Loucy (cell line): Measurements from ENCODE around the gene PNMT.

Experiments used
- H2AFZ ChIP-seq: fragments of 200-600 bp; sonication (generic); 2 replicates; pipeline ENCODE4 v1.6.0; 2016; ENCODE audit warnings: antibody characterized with exemption, mild to moderate bottlenecking, low read length, moderate library complexity
- H3F3A ChIP-seq: fragments of 200-600 bp; 2 replicates; pipeline ENCODE4 v1.6.0; 2016; ENCODE audit warnings: antibody characterized with exemption, low read depth, mild to moderate bottlenecking
- H3K27me3 ChIP-seq: fragments of 200-600 bp; sonication (generic); 2 replicates; pipeline ENCODE4 v1.6.1; 2014; ENCODE audit warnings: low read length, mild to moderate bottlenecking; ENCODE audit not compliant: insufficient read depth, poor library complexity, severe bottlenecking
- H3K36me3 ChIP-seq: fragments of 200-600 bp; sonication (generic); 2 replicates; pipeline ENCODE4 v1.6.1; 2016; ENCODE audit warnings: low read length; ENCODE audit not compliant: insufficient read depth
- H3K4me1 ChIP-seq: fragments of 200-600 bp; sonication (generic); 2 replicates; pipeline ENCODE4 v1.5.1; 2014; ENCODE audit warnings: low read length, mild to moderate bottlenecking; ENCODE audit not compliant: insufficient read depth, poor library complexity, severe bottlenecking
- H3K4me2 ChIP-seq: fragments of 200-600 bp; sonication (generic); 2 replicates; pipeline ENCODE4 v1.6.0; 2014; ENCODE audit warnings: antibody characterized with exemption, low read length, low read depth, mild to moderate bottlenecking; ENCODE audit not compliant: poor library complexity, severe bottlenecking
- H3K4me3 ChIP-seq: fragments of 200-600 bp; sonication (generic); 2 replicates; pipeline ENCODE4 v1.5.1; 2014; ENCODE audit warnings: low read length, mild to moderate bottlenecking, mixed read lengths; ENCODE audit not compliant: poor library complexity, severe bottlenecking
- H3K79me2 ChIP-seq: fragments of 200-600 bp; sonication (generic); 2 replicates; pipeline ENCODE4 v1.6.1; 2014; ENCODE audit warnings: low read length; ENCODE audit not compliant: insufficient read depth
- H3K9ac ChIP-seq: fragments of 200-600 bp; sonication (generic); 2 replicates; pipeline ENCODE4 v1.6.0; 2014; ENCODE audit warnings: mild to moderate bottlenecking, low read depth, low read length, moderate library complexity; ENCODE audit not compliant: poor library complexity, severe bottlenecking
- H3K9me2 ChIP-seq: fragments of 200-600 bp; sonication (generic); replicated peaks from 2 replicates; pipeline ENCODE4 v1.6.1; 2016; ENCODE audit warnings: low read depth, low read length, mixed read lengths
- H3K9me3 ChIP-seq: fragments of 200-600 bp; sonication (generic); 2 replicates; pipeline ENCODE4 v1.6.1; 2014; ENCODE audit warnings: mild to moderate bottlenecking, antibody characterized with exemption, low read length, low read depth; ENCODE audit not compliant: insufficient read depth
- H4K20me1 ChIP-seq: fragments of 200-600 bp; sonication (generic); 2 replicates; pipeline ENCODE4 v1.6.0; 2014; ENCODE audit warnings: antibody characterized with exemption, low read length, mild to moderate bottlenecking; ENCODE audit not compliant: insufficient read depth, poor library complexity, severe bottlenecking
- EZH2phosphoT487 ChIP-seq: fragments of 200-600 bp; IDR thresholded peaks from 2 replicates; pipeline ENCODE4 v1.6.1; 2018; ENCODE audit warnings: antibody characterized with exemption, mild to moderate bottlenecking, moderate library complexity, borderline replicate concordance
- TF ChIP-seq, protein P1 (sequence below): fragments of 200-600 bp; sonication (generic); conservative IDR thresholded peaks from 2 replicates; pipeline ENCODE4 v1.5.1; 2014; ENCODE audit warnings: mild to moderate bottlenecking, antibody characterized with exemption, low read length

PNMT gene

DNA sequence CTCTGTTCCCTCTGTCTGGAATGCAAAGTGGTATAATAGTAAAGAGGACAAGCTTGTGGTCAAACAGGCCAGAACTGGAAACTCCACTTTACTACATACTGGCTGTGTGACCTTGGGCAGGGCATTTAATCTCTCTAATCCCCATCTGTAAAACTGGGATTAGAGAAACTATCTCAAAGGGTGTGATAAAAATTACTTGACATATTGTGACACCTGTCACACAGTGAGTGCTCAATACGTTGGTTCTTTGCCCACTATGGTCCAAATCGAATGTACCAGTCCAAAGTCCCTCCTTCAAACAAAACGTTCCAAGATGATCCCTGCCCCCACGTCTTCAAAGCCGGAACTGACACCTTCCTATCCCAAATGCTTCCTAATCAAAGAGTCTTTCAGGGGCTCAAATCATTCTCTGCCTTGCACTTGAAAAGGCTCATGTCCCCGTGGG, 18.9 kb downstream of the PNMT start:
- H3F3A ChIP-seq, result peaks cover 5% of the 10 kb centered on the region; the same call in 1 of the 2 replicates
- H2AFZ ChIP-seq, result peak overlapping the region; percentile 95
- no peak for TF ChIP-seq EZH2phosphoT487
- TF ChIP-seq, protein P1, sequence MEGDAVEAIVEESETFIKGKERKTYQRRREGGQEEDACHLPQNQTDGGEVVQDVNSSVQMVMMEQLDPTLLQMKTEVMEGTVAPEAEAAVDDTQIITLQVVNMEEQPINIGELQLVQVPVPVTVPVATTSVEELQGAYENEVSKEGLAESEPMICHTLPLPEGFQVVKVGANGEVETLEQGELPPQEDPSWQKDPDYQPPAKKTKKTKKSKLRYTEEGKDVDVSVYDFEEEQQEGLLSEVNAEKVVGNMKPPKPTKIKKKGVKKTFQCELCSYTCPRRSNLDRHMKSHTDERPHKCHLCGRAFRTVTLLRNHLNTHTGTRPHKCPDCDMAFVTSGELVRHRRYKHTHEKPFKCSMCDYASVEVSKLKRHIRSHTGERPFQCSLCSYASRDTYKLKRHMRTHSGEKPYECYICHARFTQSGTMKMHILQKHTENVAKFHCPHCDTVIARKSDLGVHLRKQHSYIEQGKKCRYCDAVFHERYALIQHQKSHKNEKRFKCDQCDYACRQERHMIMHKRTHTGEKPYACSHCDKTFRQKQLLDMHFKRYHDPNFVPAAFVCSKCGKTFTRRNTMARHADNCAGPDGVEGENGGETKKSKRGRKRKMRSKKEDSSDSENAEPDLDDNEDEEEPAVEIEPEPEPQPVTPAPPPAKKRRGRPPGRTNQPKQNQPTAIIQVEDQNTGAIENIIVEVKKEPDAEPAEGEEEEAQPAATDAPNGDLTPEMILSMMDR, result no peak
- H3K4me3 ChIP-seq, result peak overlapping the region; percentile 97
- H3K9me3 ChIP-seq, result no peaks in the 10 kb centered on the region
- no peaks in the 10 kb centered on the region for H3K36me3 ChIP-seq
- peak overlapping the region; percentile 88 for H3K9ac ChIP-seq
- H3K9me2 ChIP-seq, result no peaks in the 10 kb centered on the region
- H3K4me1 ChIP-seq, result peaks cover 22% of the 10 kb centered on the region
- peaks cover 12% of the 10 kb centered on the region for H3K27me3 ChIP-seq
- H4K20me1 ChIP-seq, result no peaks in the 10 kb centered on the region
- no peaks in the 10 kb centered on the region for H3K79me2 ChIP-seq
- H3K4me2 ChIP-seq, result peak overlapping the region; percentile 96

DNA sequence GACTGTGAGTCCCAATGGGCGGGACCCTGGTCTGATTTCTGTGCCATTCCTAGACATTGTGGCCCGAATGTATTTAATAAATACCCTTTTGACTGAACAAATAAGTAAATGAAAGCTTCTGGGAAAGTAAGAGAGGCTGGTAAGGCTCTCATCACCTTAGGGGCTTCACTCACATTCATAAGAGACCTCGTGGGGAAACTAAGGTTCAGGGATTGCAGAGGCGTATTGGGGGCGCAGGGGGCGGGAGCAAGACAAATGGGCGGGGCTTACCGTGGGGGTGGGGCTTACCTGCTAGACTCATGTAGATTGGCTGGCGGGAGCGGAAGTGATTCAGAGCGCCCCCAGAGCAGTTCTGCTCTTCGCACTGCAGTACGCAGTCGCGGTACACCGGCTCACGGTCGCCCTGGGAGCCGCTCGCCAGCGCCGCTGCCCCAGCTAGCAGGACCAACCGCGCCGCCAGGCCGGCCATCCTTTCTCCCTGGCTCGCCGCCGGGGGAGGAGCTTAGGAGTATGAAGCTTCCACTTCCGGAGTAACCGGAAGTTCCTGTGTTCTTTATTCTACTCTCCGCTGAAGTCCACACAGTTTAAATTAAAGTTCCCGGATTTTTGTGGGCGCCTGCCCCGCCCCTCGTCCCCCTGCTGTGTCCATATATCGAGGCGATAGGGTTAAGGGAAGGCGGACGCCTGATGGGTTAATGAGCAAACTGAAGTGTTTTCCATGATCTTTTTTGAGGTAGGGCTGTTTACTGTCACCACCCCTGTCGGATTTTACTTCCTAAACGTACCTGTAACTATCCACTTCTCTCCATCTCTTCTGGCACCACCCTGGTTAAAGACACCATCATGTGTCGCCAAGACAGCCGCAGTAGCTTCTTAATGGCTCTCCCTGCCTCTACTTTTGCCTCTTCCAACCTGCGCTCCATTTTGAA, 19.6 kb downstream of the PNMT start, which contains the start of gene PGAP3:
Gene PGAP3 (minus strand): TSS at position 512 of the 929 bp plus-strand sequence. CDS start 43 bp downstream, at position 469.
- Histone ChIP-seq H3F3A (peaks cover 5% of the 10 kb centered on the region; the same call in 1 of the 2 replicates), H3K36me3 (no peaks in the 10 kb centered on the region), H3K4me3 (peak within 1 kb of the TSS; percentile 97), H2AFZ (peak within 1 kb of the TSS; percentile 95), H3K4me1 (peaks cover 22% of the 10 kb centered on the region), H3K9me2 (no peaks in the 10 kb centered on the region), H3K9me3 (no peaks in the 10 kb centered on the region), H3K79me2 (no peaks in the 10 kb centered on the region), H4K20me1 (no peaks in the 10 kb centered on the region), H3K9ac (peak within 1 kb of the TSS; percentile 88), H3K27me3 (peaks cover 12% of the 10 kb centered on the region), H3K4me2 (peak within 1 kb of the TSS; percentile 96)
- no peak for TF ChIP-seq EZH2phosphoT487
- TF ChIP-seq, protein P1, result no peak

DNA sequence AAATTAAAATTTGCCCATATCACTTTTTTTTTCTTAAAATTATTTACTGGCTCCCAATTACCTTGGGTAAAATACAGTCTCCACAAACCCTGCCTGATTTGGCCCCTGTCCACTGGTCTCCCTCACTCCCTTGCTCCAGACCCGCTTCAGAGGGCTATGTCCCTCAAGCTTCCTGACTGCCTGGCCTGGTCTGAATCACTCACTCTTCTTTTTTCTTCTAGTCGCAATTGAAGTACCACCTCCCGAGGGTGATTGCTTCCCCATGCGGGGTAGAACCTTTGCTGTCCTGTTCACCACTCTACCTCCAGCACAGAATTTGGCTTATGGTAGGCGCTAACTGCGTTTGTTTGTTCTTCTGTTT, 20.2 kb downstream of the PNMT start:
- peak overlapping the region; percentile 96 for H3K4me2 ChIP-seq
- H3K4me1 ChIP-seq, result peaks cover 22% of the 10 kb centered on the region
- peaks cover 5% of the 10 kb centered on the region; the same call in 1 of the 2 replicates for H3F3A ChIP-seq
- peak overlapping the region; percentile 95 for H2AFZ ChIP-seq
- TF ChIP-seq, protein P1, result no peak
- TF ChIP-seq EZH2phosphoT487, result no peak
- H3K36me3 ChIP-seq, result no peaks in the 10 kb centered on the region
- H3K79me2 ChIP-seq, result no peaks in the 10 kb centered on the region
- no peaks in the 10 kb centered on the region for H4K20me1 ChIP-seq
- peak overlapping the region; percentile 88 for H3K9ac ChIP-seq
- peak overlapping the region; percentile 97 for H3K4me3 ChIP-seq
- peaks cover 12% of the 10 kb centered on the region for H3K27me3 ChIP-seq
- H3K9me2 ChIP-seq, result no peaks in the 10 kb centered on the region
- no peaks in the 10 kb centered on the region for H3K9me3 ChIP-seq
